CD4-positive, alpha-beta T cell (primary cell): ENCODE data around the gene WNK2. TPM values are rescaled to one million over a fixed set of nuclear protein-coding genes. Genes with fewer than 3 reads are reported as not detected.

Experiments used
- ATAC-seq: fragments of 200-7000 bp; cut with Tn5 transposase; one replicate; pipeline ENCODE4 v1.10.0; 2022; ENCODE audit warnings: mild to moderate bottlenecking; ENCODE audit not compliant: poor library complexity
- CTCF ChIA-PET: fragments of 350-600 bp; sonication (Branson Sonifier 250); formaldehyde crosslinking; loops from one replicate; lab custom pipeline; 2021; ENCODE audit warnings: antibody characterized with exemption, inconsistent platforms; lab: Charles Lee
- POLR2A ChIA-PET: fragments of 350-600 bp; sonication (Branson Sonifier 250); formaldehyde crosslinking; loops from one replicate; lab custom pipeline; 2021; ENCODE audit warnings: antibody characterized with exemption, inconsistent platforms; lab: Charles Lee
- DNase-seq, 14 experiments: peaks; one replicate each; pipeline ENCODE4 v3.0.0-alpha.2; 2013 to 2020; ENCODE audit warnings: mixed read lengths in 2 of 14
- H3K27ac ChIP-seq, 2 donors: one replicate each; pipeline versions ENCODE4 v1.5.1 to v1.7.0; 2013; ENCODE audit warnings: low read length in 2 of 2, low read depth in 1 of 2, mild to moderate bottlenecking in 1 of 2
- H3K27me3 ChIP-seq, 2 experiments: 1 replicate in 1 of 2; 2 replicates in 1 of 2; pipeline versions ENCODE4 v1.6.1 to v1.7.0; 2013; ENCODE audit warnings: low read length in 2 of 2, control low read depth in 1 of 2, mild to moderate bottlenecking in 1 of 2, moderate library complexity in 1 of 2; ENCODE audit not compliant: insufficient read depth in 2 of 2, control insufficient read depth in 1 of 2
- H3K36me3 ChIP-seq: one replicate; pipeline ENCODE4 v1.6.1; 2013; ENCODE audit warnings: low read length, control low read depth; ENCODE audit not compliant: insufficient read depth
- H3K4me1 ChIP-seq: one replicate; pipeline ENCODE4 v1.6.1; 2013; ENCODE audit warnings: low read length, control low read depth; ENCODE audit not compliant: insufficient read depth
- H3K4me3 ChIP-seq: one replicate; pipeline ENCODE4 v1.5.1; 2013; ENCODE audit warnings: mild to moderate bottlenecking, low read length, moderate library complexity
- H3K9me3 ChIP-seq, 2 experiments: 1 replicate in 1 of 2; 2 replicates in 1 of 2; pipeline versions ENCODE4 v1.6.1 to v1.7.0; 2013; ENCODE audit warnings: low read length in 2 of 2, mild to moderate bottlenecking in 2 of 2, control low read depth in 1 of 2, moderate library complexity in 1 of 2; ENCODE audit not compliant: control insufficient read depth in 1 of 2, insufficient read depth in 1 of 2
- H3K27ac Mint-ChIP-seq: one replicate; pipeline ENCODE4 v1.8.0; 2020; ENCODE audit warnings: mixed read lengths
- H3K27me3 Mint-ChIP-seq: one replicate; pipeline ENCODE4 v1.8.0; 2021; ENCODE audit warnings: mixed read lengths
- H3K36me3 Mint-ChIP-seq: one replicate; pipeline ENCODE4 v1.8.0; 2021; ENCODE audit warnings: low read depth, mixed read lengths
- H3K4me1 Mint-ChIP-seq: one replicate; pipeline ENCODE4 v1.8.0; 2021; ENCODE audit warnings: low read depth, mixed read lengths
- H3K4me3 Mint-ChIP-seq: one replicate; pipeline ENCODE4 v1.8.0; 2020; ENCODE audit warnings: mild to moderate bottlenecking, mixed read lengths
- H3K9me3 Mint-ChIP-seq: one replicate; pipeline ENCODE4 v1.8.0; 2020; ENCODE audit warnings: mixed read lengths
- intact Hi-C, 2 experiments: fragments of 100-400 bp; cut with DNase I in 1 of 2; cut with micrococcal nuclease in 1 of 2; formaldehyde crosslinking; loops; one replicate each; pipeline versions ENCODE4 v1.15.1 to v1.9.0; 2023 to 2025; cut with DNase I, micrococcal nuclease
- total RNA-seq, 174 experiments: library from RNA in 2 of 174; stranded (reverse) in 2 of 174; gene quantifications; one replicate each; pipeline ENCODE4 v1.2.3 and lab custom pipeline; 2021 to 2026
- TF ChIP-seq, protein P1 (sequence below): fragments of 200-600 bp; IDR thresholded peaks from one replicate; pipeline ENCODE4 v1.8.0; 2022; ENCODE audit warnings: antibody characterized with exemption, mild to moderate bottlenecking

The WNK2 gene
- total RNA-seq, 2 experiments from 2014 or later = 0.19 to 0.22 TPM

DNA sequence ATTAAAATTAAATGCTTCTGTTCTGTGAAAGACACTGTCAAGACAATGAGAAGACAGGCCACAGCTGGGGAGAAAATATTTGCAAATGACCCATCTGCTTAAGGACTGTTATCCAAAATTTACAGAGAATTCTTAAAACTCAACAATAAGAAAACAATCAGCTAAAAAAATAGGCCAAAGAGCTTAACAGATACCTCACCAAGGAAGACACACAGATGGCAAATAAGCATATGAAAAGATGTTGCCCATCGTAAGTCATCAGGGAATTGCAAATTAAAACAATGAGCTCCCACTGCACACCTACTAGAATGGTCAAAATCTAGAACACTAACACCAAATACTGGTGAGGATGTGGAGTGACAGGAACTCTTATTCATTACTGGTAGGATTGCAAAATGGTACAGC, 10.3 kb downstream of the WNK2 start:
- CTCF ChIA-PET = no interaction called here
- H3K27me3 Mint-ChIP-seq = no peaks in the 10 kb centered on the region
- Histone ChIP-seq H3K27me3 (peaks cover 0 to 3% of the 10 kb centered on the region in 2 experiments), H3K27ac (no peak overlapping the region), H3K4me3 (no peak overlapping the region), H3K9me3 (no peaks in the 10 kb centered on the region), H3K36me3 (no peaks in the 10 kb centered on the region), H3K4me1 (no peaks in the 10 kb centered on the region)
- ATAC-seq (no peak), DNase-seq (no peak)
- no peaks in the 10 kb centered on the region for H3K4me1 Mint-ChIP-seq
- H3K36me3 Mint-ChIP-seq = no peaks in the 10 kb centered on the region
- intact Hi-C loops = no loop called here
- no peak overlapping the region for H3K27ac Mint-ChIP-seq
- POLR2A ChIA-PET = no interaction called here
- no peak overlapping the region for H3K4me3 Mint-ChIP-seq
- TF ChIP-seq, protein P1, sequence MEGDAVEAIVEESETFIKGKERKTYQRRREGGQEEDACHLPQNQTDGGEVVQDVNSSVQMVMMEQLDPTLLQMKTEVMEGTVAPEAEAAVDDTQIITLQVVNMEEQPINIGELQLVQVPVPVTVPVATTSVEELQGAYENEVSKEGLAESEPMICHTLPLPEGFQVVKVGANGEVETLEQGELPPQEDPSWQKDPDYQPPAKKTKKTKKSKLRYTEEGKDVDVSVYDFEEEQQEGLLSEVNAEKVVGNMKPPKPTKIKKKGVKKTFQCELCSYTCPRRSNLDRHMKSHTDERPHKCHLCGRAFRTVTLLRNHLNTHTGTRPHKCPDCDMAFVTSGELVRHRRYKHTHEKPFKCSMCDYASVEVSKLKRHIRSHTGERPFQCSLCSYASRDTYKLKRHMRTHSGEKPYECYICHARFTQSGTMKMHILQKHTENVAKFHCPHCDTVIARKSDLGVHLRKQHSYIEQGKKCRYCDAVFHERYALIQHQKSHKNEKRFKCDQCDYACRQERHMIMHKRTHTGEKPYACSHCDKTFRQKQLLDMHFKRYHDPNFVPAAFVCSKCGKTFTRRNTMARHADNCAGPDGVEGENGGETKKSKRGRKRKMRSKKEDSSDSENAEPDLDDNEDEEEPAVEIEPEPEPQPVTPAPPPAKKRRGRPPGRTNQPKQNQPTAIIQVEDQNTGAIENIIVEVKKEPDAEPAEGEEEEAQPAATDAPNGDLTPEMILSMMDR = no peak
- no peaks in the 10 kb centered on the region for H3K9me3 Mint-ChIP-seq

DNA sequence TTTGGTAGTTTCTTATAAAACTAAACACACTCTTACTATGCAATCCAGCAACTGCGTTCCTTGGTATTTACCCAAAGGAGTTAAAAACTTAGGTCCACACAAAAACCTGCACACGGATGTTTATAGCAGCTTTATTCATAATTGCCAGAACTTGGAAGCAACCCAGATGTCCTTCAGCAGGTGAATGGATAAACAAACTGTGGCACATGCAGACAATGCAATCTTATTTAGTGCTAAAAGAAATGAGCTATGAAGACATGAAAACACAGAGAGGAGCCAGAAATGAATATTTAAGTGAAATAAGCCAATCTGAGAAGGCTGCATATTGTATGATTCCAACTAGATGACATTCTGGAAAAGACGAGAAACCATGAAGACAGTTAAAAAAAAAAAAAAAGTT, 10.7 kb downstream of the WNK2 start:
- H3K4me3 ChIP-seq = no peak overlapping the region
- no peaks in the 10 kb centered on the region for H3K4me1 ChIP-seq
- intact Hi-C loops = no loop called here
- H3K27ac ChIP-seq = no peak overlapping the region
- Mint-ChIP-seq H3K4me1 (no peaks in the 10 kb centered on the region), H3K4me3 (no peak overlapping the region), H3K27me3 (no peaks in the 10 kb centered on the region), H3K9me3 (no peaks in the 10 kb centered on the region), H3K27ac (no peak overlapping the region), H3K36me3 (no peaks in the 10 kb centered on the region)
- H3K9me3 ChIP-seq = no peaks in the 10 kb centered on the region
- ChIA-PET CTCF (no interaction called here), POLR2A (no interaction called here)
- H3K27me3 ChIP-seq = peaks cover 0 to 3% of the 10 kb centered on the region in 2 experiments
- no peak for DNase-seq
- ATAC-seq = no peak
- TF ChIP-seq, protein P1 = no peak
- no peaks in the 10 kb centered on the region for H3K36me3 ChIP-seq

DNA sequence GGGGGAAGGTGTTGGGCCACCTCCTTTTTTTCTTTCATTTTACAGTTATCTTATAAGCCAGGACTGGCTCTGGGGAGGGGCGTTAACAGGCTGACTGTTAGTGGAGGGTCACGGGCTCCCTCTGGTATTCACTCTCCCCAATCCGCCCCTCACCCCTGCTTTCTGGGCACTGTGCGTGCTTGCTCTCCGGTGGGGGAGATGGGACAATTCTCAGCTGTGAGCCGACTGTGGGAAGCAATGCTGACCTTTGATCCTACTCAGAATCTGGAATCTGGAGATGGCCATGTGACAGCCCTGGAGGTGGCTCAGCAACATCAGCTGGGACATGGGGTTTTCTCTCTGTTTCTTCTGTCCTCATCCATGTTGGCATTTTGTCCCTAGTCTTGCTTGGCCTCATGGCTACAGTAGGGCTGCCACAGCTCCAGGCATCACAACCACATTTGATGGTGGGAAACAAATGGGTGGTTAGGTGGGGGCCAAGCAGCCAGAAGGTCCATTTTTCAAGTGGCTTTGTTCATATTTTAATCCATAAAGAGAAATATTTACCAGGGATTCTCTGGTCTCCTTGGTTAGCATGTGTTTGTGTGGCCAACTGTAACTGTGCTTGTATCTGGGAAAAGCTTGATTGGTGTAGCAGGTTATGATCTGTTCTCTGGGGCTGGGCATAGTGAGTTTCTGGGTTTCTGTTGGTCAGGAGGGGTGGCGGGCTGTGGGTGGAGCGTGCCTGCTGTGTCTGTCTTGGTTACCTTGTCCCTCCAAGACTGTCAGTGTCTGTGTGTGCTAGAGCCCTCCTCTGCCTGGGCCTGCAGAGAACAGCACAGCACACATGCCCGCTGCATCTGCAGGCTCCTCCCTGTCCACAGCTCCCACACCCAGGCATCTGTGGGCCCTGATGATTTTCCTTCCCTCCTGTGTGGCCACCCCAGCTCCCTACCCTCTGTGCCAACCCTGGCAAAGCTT, 12.4 kb downstream of the WNK2 start:
- no peak overlapping the region for H3K4me3 ChIP-seq
- no peaks in the 10 kb centered on the region for H3K36me3 Mint-ChIP-seq
- no peak overlapping the region for H3K27ac Mint-ChIP-seq
- TF ChIP-seq, protein P1 = no peak
- no peak overlapping the region for H3K27ac ChIP-seq
- no peaks in the 10 kb centered on the region for H3K36me3 ChIP-seq
- intact Hi-C loops = no loop called here
- no peaks in the 10 kb centered on the region for H3K27me3 ChIP-seq
- H3K4me3 Mint-ChIP-seq = no peak overlapping the region
- no peak for DNase-seq
- ChIA-PET POLR2A (no interaction called here), CTCF (no interaction called here)
- no peaks in the 10 kb centered on the region for H3K4me1 Mint-ChIP-seq
- ATAC-seq = no peak
- no peaks in the 10 kb centered on the region for H3K9me3 Mint-ChIP-seq
- H3K9me3 ChIP-seq = no peaks in the 10 kb centered on the region
- no peaks in the 10 kb centered on the region for H3K27me3 Mint-ChIP-seq
- no peaks in the 10 kb centered on the region for H3K4me1 ChIP-seq
